NCI-H510A treated with DMSO at 0.1 percent for 48 hours (cell line): ENCODE results near the gene EVA1C.
"Not testable (repeated sequence)": the region's sequence is repeated elsewhere in the genome, so short reads cannot be mapped to it uniquely, and the experiment has no call there.

ENCODE experiments used
- DNase-seq: peaks from one replicate; lab custom pipeline; 2025; lab: John Stamatoyannopoulos, UW

Gene EVA1C

GRCh38 chr21:32499249-32500055, 86.9 kb downstream of the EVA1C start:
- DNase-seq, result no peak

DNA sequence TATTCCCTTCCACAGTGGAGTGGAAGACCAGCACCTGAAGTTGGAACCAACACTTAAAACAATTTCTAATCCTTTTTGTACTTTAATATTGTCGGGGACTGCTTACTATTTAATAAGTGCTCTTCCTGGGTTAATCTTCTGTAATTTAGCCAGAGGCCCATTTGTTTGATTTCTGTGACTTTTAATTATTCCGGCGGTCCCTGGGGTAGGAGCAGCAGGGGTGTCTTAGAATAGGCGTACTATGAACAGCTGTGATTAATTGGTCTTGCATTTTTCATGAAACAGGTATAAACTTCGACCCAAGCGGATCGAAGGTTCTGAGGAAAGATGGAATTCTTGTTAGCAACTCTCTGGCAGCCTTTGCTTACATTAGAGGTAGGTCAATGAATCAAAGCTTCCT, 91.1 kb downstream of the EVA1C start:
- DNase-seq, result not testable (repeated sequence)

DNA sequence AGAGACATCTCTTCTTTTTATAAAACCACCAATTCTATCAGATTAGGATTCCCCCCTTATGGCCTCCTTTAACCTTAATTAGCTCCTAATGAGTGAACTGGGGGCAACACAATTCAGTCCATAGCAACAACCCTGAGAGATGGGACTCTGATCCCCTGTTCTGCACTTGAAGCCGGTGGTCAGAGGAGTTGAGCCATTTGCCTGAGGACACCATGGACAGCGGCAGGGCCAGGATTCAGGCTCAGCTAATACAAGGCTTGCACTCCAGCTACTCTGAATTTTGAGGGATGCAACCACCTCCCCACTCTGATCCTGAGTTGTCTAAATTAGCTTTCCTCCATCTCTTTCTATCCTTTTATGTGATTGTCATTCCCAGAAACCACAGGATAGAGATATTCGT, 93.3 kb downstream of the EVA1C start:
- DNase-seq, result not testable (repeated sequence)

GRCh38 chr21:32506411-32506965, 94.0 kb downstream of the EVA1C start:
- DNase-seq, result not testable (repeated sequence)

DNA sequence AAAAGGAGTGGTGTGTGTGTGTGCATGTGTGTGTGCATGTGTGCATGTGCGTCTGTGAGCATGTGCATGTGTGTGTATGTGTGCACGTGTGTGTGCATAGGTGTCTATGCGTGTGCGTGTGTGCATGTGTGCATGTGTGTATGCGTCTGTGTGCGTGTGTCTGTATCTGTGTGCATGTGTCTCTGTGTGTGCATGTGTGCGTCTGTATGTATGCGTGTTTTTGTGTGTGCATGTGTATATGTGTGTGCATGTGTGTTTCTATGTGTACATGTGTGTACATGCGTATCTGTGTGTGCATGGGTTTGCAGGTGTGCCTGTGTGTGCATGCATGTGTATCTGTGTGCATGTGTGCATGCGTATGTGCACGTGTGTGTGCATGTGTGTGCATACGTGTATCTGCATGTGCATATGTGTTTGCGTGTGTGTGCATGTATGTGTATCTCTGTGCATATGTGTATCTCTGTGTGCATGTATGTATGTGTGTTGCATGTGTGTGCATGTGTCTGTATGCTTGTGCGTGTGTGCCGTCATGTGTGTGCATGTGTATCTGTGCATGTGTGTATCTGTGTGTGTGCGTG, 94.9 kb downstream of the EVA1C start:
- no peak for DNase-seq

GRCh38 chr21:32508036-32508435, 95.5 kb downstream of the EVA1C start:
- not testable (repeated sequence) for DNase-seq

- DNase-seq, result no peak
Observed at GRCh38 chr21:32508558-32508957, 96.1 kb downstream of the EVA1C start.

- DNase-seq, result not testable (repeated sequence)
Observed at GRCh38 chr21:32508975-32509374, 96.5 kb downstream of the EVA1C start.

- no peak for DNase-seq
Observed at GRCh38 chr21:32514275-32515055, 102.0 kb downstream of the EVA1C start.

DNA sequence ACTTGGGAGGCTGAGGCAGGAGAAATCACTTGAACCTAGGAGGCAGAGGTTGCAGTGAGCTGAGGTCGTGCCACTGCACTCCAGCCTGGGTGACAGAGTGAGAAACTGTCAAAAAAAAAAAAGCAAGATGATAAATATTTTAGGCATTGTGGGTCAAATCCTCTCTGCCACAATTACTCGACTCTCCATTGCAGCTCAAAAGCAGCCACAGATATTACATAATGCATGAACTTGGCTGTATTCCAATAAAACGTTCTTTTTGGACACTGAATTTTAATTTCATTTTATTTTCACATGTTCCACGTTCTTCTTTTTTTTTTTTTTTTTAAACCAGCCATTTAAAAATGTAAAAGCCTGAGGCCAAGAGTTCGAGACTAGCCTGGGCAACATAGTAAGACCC, 103.4 kb downstream of the EVA1C start:
- no peak for DNase-seq

GRCh38 chr21:32516756-32517649, 104.5 kb downstream of the EVA1C start:
- no peak for DNase-seq

DNA sequence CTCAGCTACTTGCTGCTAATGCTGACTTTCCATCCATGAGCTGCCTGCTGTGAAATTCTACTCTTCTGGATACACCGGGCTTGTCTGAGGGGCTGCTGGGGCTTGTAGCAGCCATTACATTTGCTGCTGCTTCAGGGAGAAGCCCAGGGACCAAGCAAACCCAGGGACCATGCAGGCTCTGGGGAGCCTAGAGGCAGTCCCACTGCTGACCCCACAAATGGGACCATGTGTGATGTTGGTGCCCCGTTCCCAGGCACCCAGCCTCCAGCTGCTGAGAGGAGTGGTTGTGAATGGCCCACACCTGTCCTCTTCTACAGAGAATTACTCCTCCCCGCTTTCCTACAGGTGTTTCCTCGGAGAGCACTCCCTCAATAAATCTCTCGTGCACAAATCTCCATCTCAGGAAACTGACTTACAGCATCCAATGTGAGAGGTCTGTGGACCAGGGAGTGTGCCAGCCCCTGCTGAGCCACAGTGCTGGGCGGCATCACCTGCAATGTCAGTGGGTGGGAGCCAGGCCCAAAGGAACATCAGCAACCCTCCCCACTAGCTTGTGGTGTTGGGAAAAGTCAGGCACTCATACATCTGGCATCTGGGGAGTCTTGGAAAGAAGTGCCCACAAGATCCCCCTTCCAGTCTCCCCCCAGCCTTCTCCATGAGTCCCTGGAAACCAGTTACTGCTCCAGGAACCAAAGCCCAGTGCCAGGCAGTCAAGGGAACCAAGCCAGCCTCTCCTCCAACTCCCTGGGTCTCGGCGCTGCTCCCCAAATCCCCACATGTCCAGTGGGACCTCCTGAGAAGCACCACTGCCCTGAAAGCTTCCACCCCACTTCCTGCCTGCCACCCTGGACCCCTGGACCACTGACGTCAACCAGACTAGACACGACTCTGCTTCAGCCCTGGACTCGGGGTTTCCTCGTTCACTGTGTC, 107.7 kb downstream of the EVA1C start:
- no peak for DNase-seq

- DNase-seq, result no peak
Observed at GRCh38 chr21:32520875-32521735, 108.6 kb downstream of the EVA1C start.

- no peak for DNase-seq
Observed at GRCh38 chr21:32521736-32522355, 109.3 kb downstream of the EVA1C start.

DNA sequence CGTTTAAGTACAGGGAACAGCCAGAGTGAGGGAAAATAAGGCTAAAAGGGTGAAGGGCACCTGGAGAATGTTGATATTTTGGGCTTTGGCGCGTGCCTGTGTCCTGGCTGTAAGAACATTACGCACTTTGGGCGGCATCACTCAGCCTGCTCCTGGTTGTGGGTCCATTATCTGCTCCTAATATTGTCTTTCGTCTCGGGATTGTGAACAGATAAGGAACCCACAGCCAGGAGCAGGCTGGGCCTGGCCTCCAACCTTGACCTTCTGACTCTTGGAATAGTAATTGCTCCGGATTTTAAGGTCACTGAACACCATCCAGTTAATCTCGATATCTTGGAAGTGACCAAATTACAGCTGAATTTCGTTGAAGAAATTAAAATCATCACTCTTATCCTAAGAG, 111.0 kb downstream of the EVA1C start:
- DNase-seq, result no peak

GRCh38 chr21:32523988-32524719, 111.6 kb downstream of the EVA1C start:
- DNase-seq, result no peak

GRCh38 chr21:32525282-32525681, 112.8 kb downstream of the EVA1C start:
- DNase-seq, result no peak

GRCh38 chr21:32529679-32530078, 117.2 kb downstream of the EVA1C start:
- DNase-seq, result no peak
